AG09319 (cell line): ENCODE results near the gene CACNA2D1.
A peak's percentile ranks its signal among the peaks of the same experiment; 100 is the strongest.

ENCODE experiments used
- DNase-seq: peaks from one replicate; pipeline ENCODE4 v3.0.0-alpha.2; 2010; ENCODE audit warnings: low read depth; ENCODE audit errors: extremely low read depth
- CTCF ChIP-seq: IDR thresholded peaks from 2 replicates; pipeline ENCODE4 v1.5.1; 2011; ENCODE audit warnings: low read depth, mild to moderate bottlenecking, inconsistent platforms, low read length, moderate library complexity

CACNA2D1 gene

GRCh38 chr7:82257118-82257695, 186.4 kb downstream of the CACNA2D1 start:
- no peak for DNase-seq

GRCh38 chr7:82255706-82256105, 187.9 kb downstream of the CACNA2D1 start:
- TF ChIP-seq CTCF, result no peak

More at GRCh38 chr7:82257118-82257695, 186.4 kb downstream of the CACNA2D1 start:
- no peak for TF ChIP-seq CTCF

GRCh38 chr7:82250598-82250997, 193.0 kb downstream of the CACNA2D1 start:
- DNase-seq, result no peak
- no peak for TF ChIP-seq CTCF

More at GRCh38 chr7:82255706-82256105, 187.9 kb downstream of the CACNA2D1 start:
- no peak for DNase-seq

GRCh38 chr7:82249979-82250378, 193.6 kb downstream of the CACNA2D1 start:
- no peak for TF ChIP-seq CTCF
- DNase-seq, result no peak

- no peak for DNase-seq
- TF ChIP-seq CTCF, result peak; percentile 32
Measured at GRCh38 chr7:82247814-82248433, 195.7 kb downstream of the CACNA2D1 start.

GRCh38 chr7:82244947-82245517, 198.5 kb downstream of the CACNA2D1 start:
- DNase-seq, result no peak
- TF ChIP-seq CTCF, result no peak

- DNase-seq, result no peak
- TF ChIP-seq CTCF, result no peak
Measured at GRCh38 chr7:82241356-82241755, 202.2 kb downstream of the CACNA2D1 start.
